SJSA1 (cell line): Measurements from ENCODE around the gene CTNNA2. TPM values are rescaled to one million over a fixed set of nuclear protein-coding genes. Genes with fewer than 3 reads are reported as not detected.

Experiments
- DNase-seq, 2 experiments: peaks; one replicate each; pipeline ENCODE4 v3.0.0-alpha.2; 2015 to 2020; ENCODE audit warnings: low spot score in 2 of 2, low read depth in 1 of 2
- H3K27ac ChIP-seq: fragments of 250-450 bp; sonication (Bioruptor Pico); 2 replicates; pipeline ENCODE4 v1.5.1; 2020; ENCODE audit warnings: mild to moderate bottlenecking, moderate library complexity
- H3K27me3 ChIP-seq: fragments of 250-450 bp; sonication (Bioruptor Pico); replicated peaks from 2 replicates; pipeline ENCODE4 v1.5.1; 2020; ENCODE audit warnings: mild to moderate bottlenecking, moderate library complexity
- H3K36me3 ChIP-seq: fragments of 250-450 bp; sonication (Bioruptor Pico); 2 replicates; pipeline ENCODE4 v1.5.1; 2020; ENCODE audit warnings: mild to moderate bottlenecking
- H3K4me1 ChIP-seq: fragments of 250-450 bp; sonication (Bioruptor Pico); replicated peaks from 2 replicates; pipeline ENCODE4 v1.6.1; 2021; ENCODE audit warnings: mild to moderate bottlenecking
- H3K4me3 ChIP-seq: fragments of 250-450 bp; sonication (Bioruptor Pico); 2 replicates; pipeline ENCODE4 v1.5.1; 2020; ENCODE audit warnings: mild to moderate bottlenecking
- H3K9me3 ChIP-seq: fragments of 250-450 bp; sonication (Bioruptor Pico); replicated peaks from 2 replicates; pipeline ENCODE4 v1.5.1; 2020; ENCODE audit warnings: mild to moderate bottlenecking
- total RNA-seq: library from RNA; depleted of rRNA; stranded (reverse); fragments of >200 nt; shearing (Covaris generic); gene quantifications from 2 replicates; pipeline ENCODE4 v1.2.3, GENCODE V29; 2014

CTNNA2 gene
- total RNA-seq, 1 experiment from 2014 or later, result not detected

- Histone ChIP-seq H3K36me3 (no peaks in the 10 kb centered on the region), H3K4me3 (no peak overlapping the region), H3K9me3 (no peaks in the 10 kb centered on the region), H3K27ac (no peak overlapping the region), H3K4me1 (no peaks in the 10 kb centered on the region), H3K27me3 (no peaks in the 10 kb centered on the region)
- no peak for DNase-seq
These were observed 66.1 kb downstream of the CTNNA2 start for GRCh38 chr2:79578952-79579351.

- no peak overlapping the region for H3K27ac ChIP-seq
- H3K27me3 ChIP-seq, result no peaks in the 10 kb centered on the region
- H3K4me1 ChIP-seq, result no peaks in the 10 kb centered on the region
- H3K36me3 ChIP-seq, result no peaks in the 10 kb centered on the region
- no peaks in the 10 kb centered on the region for H3K9me3 ChIP-seq
- no peak overlapping the region for H3K4me3 ChIP-seq
- DNase-seq, result no peak
These were observed 67.3 kb downstream of the CTNNA2 start for GRCh38 chr2:79580175-79580574.

- Histone ChIP-seq H3K27ac (0 out of 2 replicates have a peak overlapping the region, but pooled peaks have one; percentile 4), H3K36me3 (no peaks in the 10 kb centered on the region), H3K27me3 (no peaks in the 10 kb centered on the region), H3K9me3 (no peaks in the 10 kb centered on the region), H3K4me1 (no peaks in the 10 kb centered on the region), H3K4me3 (no peak overlapping the region)
- DNase-seq, result peak; percentile 31 to 71
These were observed 73.0 kb downstream of the CTNNA2 start for GRCh38 chr2:79585701-79586433.

DNA sequence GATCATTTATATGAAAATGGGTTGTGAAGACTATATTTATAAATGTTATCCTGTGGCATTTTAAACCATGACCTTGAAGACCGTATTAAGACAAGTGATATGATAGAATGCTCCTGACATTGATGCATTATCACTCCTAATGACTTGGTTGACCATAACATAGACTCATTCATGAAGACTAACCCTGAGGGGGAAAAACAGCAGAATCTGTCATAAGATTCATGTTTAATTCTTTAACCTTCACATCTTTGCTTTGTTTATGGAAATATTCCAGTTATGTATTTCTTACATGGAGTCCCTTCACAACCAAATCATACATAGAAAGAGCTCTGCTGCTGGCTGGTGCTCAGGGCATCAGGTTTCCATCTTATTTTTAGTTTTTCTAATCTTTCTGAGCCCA is 78.4 kb downstream of the CTNNA2 start:
- no peaks in the 10 kb centered on the region for H3K36me3 ChIP-seq
- H3K4me3 ChIP-seq, result no peak overlapping the region
- H3K9me3 ChIP-seq, result no peaks in the 10 kb centered on the region
- H3K27ac ChIP-seq, result no peak overlapping the region
- DNase-seq, result no peak
- H3K4me1 ChIP-seq, result no peaks in the 10 kb centered on the region
- H3K27me3 ChIP-seq, result no peaks in the 10 kb centered on the region

GRCh38 chr2:79593237-79593867 is 80.5 kb downstream of the CTNNA2 start:
- H3K27ac ChIP-seq, result no peak overlapping the region
- no peaks in the 10 kb centered on the region for H3K9me3 ChIP-seq
- no peak overlapping the region for H3K4me3 ChIP-seq
- no peak for DNase-seq
- H3K4me1 ChIP-seq, result no peaks in the 10 kb centered on the region
- no peaks in the 10 kb centered on the region for H3K36me3 ChIP-seq
- no peaks in the 10 kb centered on the region for H3K27me3 ChIP-seq

DNA sequence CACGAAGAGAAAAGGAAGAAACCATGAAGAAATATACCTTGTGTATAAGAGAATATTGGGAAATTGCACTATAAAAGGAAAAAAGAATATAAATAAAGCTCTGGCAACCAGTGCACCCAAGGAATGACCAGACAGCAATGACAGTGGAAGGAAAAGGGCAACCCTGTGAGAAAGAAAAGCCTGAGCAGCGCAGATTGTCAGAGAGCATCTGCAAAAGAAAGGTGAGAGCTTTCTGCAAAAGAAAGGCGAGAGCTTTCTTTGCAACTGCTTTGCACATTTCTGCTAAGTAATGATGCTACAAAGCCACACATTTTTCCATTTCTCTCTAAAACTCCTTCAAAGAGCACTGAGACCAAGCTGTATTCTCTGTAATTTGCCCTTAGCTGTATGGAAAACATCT is 83.6 kb downstream of the CTNNA2 start:
- H3K36me3 ChIP-seq, result no peaks in the 10 kb centered on the region
- H3K9me3 ChIP-seq, result no peaks in the 10 kb centered on the region
- no peaks in the 10 kb centered on the region for H3K4me1 ChIP-seq
- no peak overlapping the region for H3K27ac ChIP-seq
- H3K27me3 ChIP-seq, result no peaks in the 10 kb centered on the region
- DNase-seq, result no peak
- H3K4me3 ChIP-seq, result no peak overlapping the region

GRCh38 chr2:79604748-79605147 is 91.9 kb downstream of the CTNNA2 start:
- Histone ChIP-seq H3K4me1 (no peaks in the 10 kb centered on the region), H3K9me3 (no peaks in the 10 kb centered on the region), H3K27me3 (no peaks in the 10 kb centered on the region), H3K36me3 (no peaks in the 10 kb centered on the region), H3K27ac (no peak overlapping the region), H3K4me3 (no peak overlapping the region)
- DNase-seq, result no peak

DNA sequence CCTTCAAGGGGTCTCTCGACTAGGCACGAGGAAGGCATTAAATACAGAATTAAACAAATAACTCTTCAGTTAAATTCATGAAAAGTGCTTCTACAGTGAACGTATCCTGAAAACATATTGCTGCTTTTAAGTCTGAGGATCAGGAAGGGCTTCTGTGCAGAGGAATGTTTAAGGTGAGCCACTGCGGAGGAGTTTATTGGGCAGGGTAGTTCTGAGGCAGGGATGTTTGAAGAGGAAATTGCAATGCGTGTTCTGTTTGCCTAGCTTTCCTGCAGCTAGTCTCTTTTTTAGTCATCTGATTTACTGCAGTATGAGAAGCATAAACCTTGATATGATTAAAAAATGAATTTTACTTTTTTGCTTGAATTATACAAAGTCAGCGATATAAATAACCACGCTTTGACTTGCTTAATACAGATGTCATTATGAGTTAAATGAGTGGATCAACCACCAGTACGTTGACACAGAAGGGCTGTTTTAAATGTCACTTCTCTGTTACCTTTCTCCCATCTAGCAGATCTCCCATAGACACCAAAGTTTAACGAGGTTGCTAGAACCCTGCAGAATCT is 98.7 kb downstream of the CTNNA2 start:
- Histone ChIP-seq H3K4me3 (no peak overlapping the region), H3K27me3 (no peaks in the 10 kb centered on the region), H3K27ac (no peak overlapping the region), H3K9me3 (no peaks in the 10 kb centered on the region), H3K36me3 (no peaks in the 10 kb centered on the region), H3K4me1 (no peaks in the 10 kb centered on the region)
- DNase-seq, result no peak

GRCh38 chr2:79612999-79613398 is 100.1 kb downstream of the CTNNA2 start:
- Histone ChIP-seq H3K9me3 (no peaks in the 10 kb centered on the region), H3K4me3 (no peak overlapping the region), H3K4me1 (no peaks in the 10 kb centered on the region), H3K27ac (no peak overlapping the region), H3K27me3 (no peaks in the 10 kb centered on the region), H3K36me3 (no peaks in the 10 kb centered on the region)
- DNase-seq, result peak in 1 of 2 experiments; percentile 43

GRCh38 chr2:79619442-79619841 is 106.6 kb downstream of the CTNNA2 start:
- Histone ChIP-seq H3K4me3 (no peak overlapping the region), H3K27ac (peak overlapping the region; percentile 68), H3K9me3 (no peaks in the 10 kb centered on the region), H3K36me3 (no peaks in the 10 kb centered on the region), H3K4me1 (peaks cover 37% of the 10 kb centered on the region), H3K27me3 (no peaks in the 10 kb centered on the region)
- no peak for DNase-seq

- Histone ChIP-seq H3K27me3 (no peaks in the 10 kb centered on the region), H3K4me1 (peaks cover 37% of the 10 kb centered on the region), H3K27ac (peak overlapping the region; percentile 68), H3K9me3 (no peaks in the 10 kb centered on the region), H3K4me3 (no peak overlapping the region), H3K36me3 (no peaks in the 10 kb centered on the region)
- peak in 1 of 2 experiments; percentile 58 for DNase-seq
These were observed 107.1 kb downstream of the CTNNA2 start for GRCh38 chr2:79619976-79620375.

DNA sequence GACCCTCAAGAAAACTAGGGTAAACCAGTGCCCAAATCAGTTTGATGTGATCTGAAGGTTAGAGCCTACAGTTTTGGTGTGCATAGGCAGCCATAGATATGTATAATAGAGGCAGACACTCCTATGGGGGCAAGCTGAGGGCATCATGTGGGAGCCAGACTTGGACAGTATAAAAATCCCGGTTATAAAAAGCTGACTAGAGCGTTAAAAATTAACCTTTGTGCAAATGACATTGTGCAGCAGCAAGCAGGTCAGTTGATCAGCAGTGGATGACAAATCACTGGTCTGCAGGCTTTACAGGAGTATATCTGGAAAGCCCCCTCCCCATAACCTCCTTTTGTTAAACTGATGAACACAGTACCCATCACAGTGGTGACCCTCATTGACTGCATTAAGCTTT is 107.8 kb downstream of the CTNNA2 start:
- H3K4me3 ChIP-seq, result no peak overlapping the region
- H3K36me3 ChIP-seq, result no peaks in the 10 kb centered on the region
- no peaks in the 10 kb centered on the region for H3K27me3 ChIP-seq
- H3K9me3 ChIP-seq, result no peaks in the 10 kb centered on the region
- H3K4me1 ChIP-seq, result peaks cover 37% of the 10 kb centered on the region
- no peak for DNase-seq
- peak overlapping the region; percentile 68 for H3K27ac ChIP-seq

DNA sequence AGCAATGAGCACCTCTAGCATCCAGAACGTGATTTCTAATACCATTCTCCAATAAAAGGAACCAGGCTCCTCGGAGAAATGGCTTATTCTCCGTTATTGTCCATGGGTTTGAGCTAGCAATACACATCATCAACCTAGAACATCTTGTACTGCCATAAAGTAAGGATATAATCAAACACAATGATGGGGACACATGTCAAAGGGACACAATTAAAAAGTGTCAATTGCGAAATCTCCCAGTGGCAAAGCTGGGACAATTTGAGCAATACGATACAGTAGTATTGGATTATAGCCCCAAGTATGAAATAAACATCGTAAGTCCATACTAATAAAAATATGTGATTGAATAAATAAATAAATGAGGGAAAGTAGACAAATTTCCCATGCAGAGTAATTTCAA is 108.4 kb downstream of the CTNNA2 start:
- H3K36me3 ChIP-seq, result no peaks in the 10 kb centered on the region
- peaks cover 37% of the 10 kb centered on the region for H3K4me1 ChIP-seq
- H3K27me3 ChIP-seq, result no peaks in the 10 kb centered on the region
- no peak for DNase-seq
- no peaks in the 10 kb centered on the region for H3K9me3 ChIP-seq
- H3K27ac ChIP-seq, result no peak overlapping the region
- H3K4me3 ChIP-seq, result no peak overlapping the region

DNA sequence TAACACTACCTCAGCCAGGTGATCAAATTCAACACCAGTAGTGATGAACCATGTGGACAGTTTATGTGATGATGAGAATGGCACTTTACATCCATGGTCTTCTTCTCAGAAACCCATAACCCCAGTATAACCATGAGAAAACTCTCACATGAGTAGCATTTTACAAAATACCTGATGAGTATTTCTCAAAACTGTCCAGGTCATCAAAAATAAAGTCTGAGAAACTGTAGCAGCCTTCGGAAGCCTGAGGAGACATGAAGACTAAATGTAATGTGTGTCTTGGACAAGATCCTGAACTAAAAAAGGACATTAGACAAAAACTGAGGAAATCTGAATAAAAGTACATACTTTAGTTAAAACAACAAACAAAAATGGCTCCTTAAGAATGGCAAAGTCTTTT is 108.9 kb downstream of the CTNNA2 start:
- no peak overlapping the region; the same call in 1 of the 2 replicates for H3K27ac ChIP-seq
- no peaks in the 10 kb centered on the region for H3K9me3 ChIP-seq
- no peaks in the 10 kb centered on the region for H3K36me3 ChIP-seq
- peaks cover 37% of the 10 kb centered on the region for H3K4me1 ChIP-seq
- H3K27me3 ChIP-seq, result no peaks in the 10 kb centered on the region
- no peak for DNase-seq
- no peak overlapping the region for H3K4me3 ChIP-seq
